PC-9 (cell line): ENCODE results near the gene ROBO1. TPM values are rescaled to one million over a fixed set of nuclear protein-coding genes. Genes with fewer than 3 reads are reported as not detected.
A peak's percentile ranks its signal among the peaks of the same experiment; 100 is the strongest.

ENCODE experiments used
- BruUV-seq: library from RNA; stranded (reverse); fragments of 400-500 nt; replicated peaks from 2 replicates; lab custom pipeline; 2021; lab: Mats Ljungman, UMichigan
- CTCF ChIA-PET: fragments of 300-600 bp; sonication (Branson Sonifier 250); formaldehyde crosslinking; loops from one replicate; lab custom pipeline; 2022; ENCODE audit warnings: antibody characterized with exemption; lab: Charles Lee
- POLR2A ChIA-PET: fragments of 300-600 bp; sonication (Branson Sonifier 250); formaldehyde crosslinking; loops from one replicate; lab custom pipeline; 2022; ENCODE audit warnings: antibody characterized with exemption; ENCODE audit not compliant: unreplicated experiment; lab: Charles Lee
- DNase-seq, 2 experiments: peaks; one replicate each; pipeline versions ENCODE4 v3.0.0 to v3.0.0-alpha.2; 2015 to 2022; ENCODE audit warnings: mixed read lengths in 1 of 2
- H2AFZ ChIP-seq: fragments of 200-600 bp; sonication (generic); 2 replicates; pipeline ENCODE4 v1.8.1; 2017; ENCODE audit warnings: antibody characterized with exemption
- H3F3A ChIP-seq: fragments of 200-600 bp; sonication (generic); 2 replicates; pipeline ENCODE4 v1.8.1; 2017; ENCODE audit warnings: antibody characterized with exemption, mild to moderate bottlenecking, low read depth; ENCODE audit not compliant: insufficient read depth
- H3K27ac ChIP-seq: fragments of 200-600 bp; sonication (generic); 2 replicates; pipeline ENCODE4 v1.6.1; 2016; ENCODE audit warnings: mixed run types
- H3K27me3 ChIP-seq: fragments of 200-600 bp; sonication (generic); 2 replicates; pipeline ENCODE4 v1.6.1; 2016; ENCODE audit warnings: low read depth, mixed run types; ENCODE audit not compliant: insufficient read depth
- H3K36me3 ChIP-seq: fragments of 200-600 bp; sonication (generic); 2 replicates; pipeline ENCODE4 v1.6.1; 2016; ENCODE audit warnings: low read depth, mixed run types
- H3K4me1 ChIP-seq: fragments of 200-600 bp; sonication (generic); replicated peaks from 2 replicates; pipeline ENCODE4 v1.6.1; 2016; ENCODE audit warnings: mixed run types; ENCODE audit not compliant: insufficient read depth
- H3K4me2 ChIP-seq: fragments of 200-600 bp; sonication (generic); 2 replicates; pipeline ENCODE4 v1.6.1; 2017; ENCODE audit warnings: mixed run types
- H3K4me3 ChIP-seq: fragments of 200-600 bp; sonication (generic); 2 replicates; pipeline ENCODE4 v1.6.1; 2016; ENCODE audit warnings: mixed run types
- H3K79me2 ChIP-seq: fragments of 200-600 bp; sonication (generic); 2 replicates; pipeline ENCODE4 v1.6.1; 2017; ENCODE audit warnings: low read depth, mixed run types
- H3K9me2 ChIP-seq: fragments of 200-600 bp; sonication (generic); 2 replicates; pipeline ENCODE4 v1.8.1; 2017; ENCODE audit warnings: mild to moderate bottlenecking; ENCODE audit not compliant: insufficient read depth
- H3K9me3 ChIP-seq: fragments of 200-600 bp; sonication (generic); 2 replicates; pipeline ENCODE4 v1.8.1; 2016; ENCODE audit warnings: low read depth; ENCODE audit not compliant: insufficient read depth
- H4K20me1 ChIP-seq: fragments of 200-600 bp; sonication (generic); 2 replicates; pipeline ENCODE4 v1.8.1; 2017; ENCODE audit not compliant: insufficient read depth
- EZH2 ChIP-seq: fragments of 200-600 bp; sonication (generic); IDR thresholded peaks from 2 replicates; pipeline ENCODE4 v1.8.0; 2017; ENCODE audit warnings: antibody characterized with exemption, low read depth
- intact Hi-C: fragments of 100-400 bp; cut with micrococcal nuclease; formaldehyde crosslinking; loops from one replicate; pipeline ENCODE4 v1.10.0; 2022; ENCODE audit not compliant: unreplicated experiment
- total RNA-seq: library from RNA; stranded (reverse); gene quantifications from 2 replicates; pipeline ENCODE4 v1.2.3, GENCODE V29; 2021
- TF ChIP-seq, protein P1 (sequence below): fragments of 200-600 bp; sonication (generic); conservative IDR thresholded peaks from 2 replicates; pipeline ENCODE4 v1.6.1; 2017; ENCODE audit warnings: mixed run types, antibody characterized with exemption, mild to moderate bottlenecking, moderate library complexity

ROBO1 gene
- total RNA-seq, 1 experiment from 2014 or later: 17.5 TPM

DNA sequence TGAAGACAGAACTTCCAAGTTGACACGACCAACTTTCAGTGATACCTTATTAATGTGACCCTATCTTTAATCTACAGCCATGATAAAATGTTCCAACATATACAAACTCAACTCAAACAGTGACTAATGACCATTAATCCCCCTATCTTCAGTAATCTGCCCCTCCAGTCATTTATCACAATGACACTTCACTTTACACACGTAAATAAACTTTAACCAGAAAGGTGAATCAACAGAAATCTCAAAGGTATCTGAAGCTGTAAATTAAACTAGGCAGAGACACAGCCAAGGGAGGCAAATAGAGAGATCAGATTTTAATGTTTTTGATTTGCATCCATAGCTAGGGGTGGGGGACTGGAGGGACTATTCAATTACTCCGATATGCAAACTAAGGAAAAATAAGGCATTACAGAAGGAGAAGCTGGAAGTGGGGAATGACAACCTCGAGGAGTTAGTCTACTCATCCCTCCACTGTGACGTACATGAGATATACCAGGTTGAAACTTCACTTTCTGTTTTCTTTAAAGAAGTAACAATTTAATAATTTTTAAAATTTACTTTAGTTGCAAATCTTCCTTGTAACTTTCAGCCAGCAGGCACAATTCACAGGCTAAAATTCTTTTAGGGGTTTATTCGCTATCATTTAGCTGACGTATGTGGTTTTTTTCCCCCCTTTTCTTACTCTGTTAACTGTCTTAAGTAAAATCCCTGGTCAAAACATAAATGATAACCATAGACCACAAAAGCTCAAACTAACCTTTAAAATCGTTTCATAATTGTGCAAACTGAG lies 751.0 kb downstream of the ROBO1 start:
- peaks cover 20% of the 10 kb centered on the region; the same call in 1 of the 2 replicates for H3K4me1 ChIP-seq
- no peaks in the 10 kb centered on the region; the same call in 1 of the 2 replicates for H3K9me2 ChIP-seq
- peak overlapping the region; percentile 88 for H3K4me2 ChIP-seq
- DNase-seq: peak in 1 of 2 experiments; percentile 72
- H3K27me3 ChIP-seq: no peaks in the 10 kb centered on the region
- ChIA-PET POLR2A (no interaction called here), CTCF (interaction anchor here (0.6 kb wide), 1 partner anchor 91 kb away, joined by 3 read pairs; no protein-coding TSS in a partner anchor)
- no peaks in the 10 kb centered on the region for H3K36me3 ChIP-seq
- peak overlapping the region; percentile 96 for H2AFZ ChIP-seq
- no TSS peak for BruUV-seq
- H3K9me3 ChIP-seq: no peaks in the 10 kb centered on the region
- TF ChIP-seq, protein P1, sequence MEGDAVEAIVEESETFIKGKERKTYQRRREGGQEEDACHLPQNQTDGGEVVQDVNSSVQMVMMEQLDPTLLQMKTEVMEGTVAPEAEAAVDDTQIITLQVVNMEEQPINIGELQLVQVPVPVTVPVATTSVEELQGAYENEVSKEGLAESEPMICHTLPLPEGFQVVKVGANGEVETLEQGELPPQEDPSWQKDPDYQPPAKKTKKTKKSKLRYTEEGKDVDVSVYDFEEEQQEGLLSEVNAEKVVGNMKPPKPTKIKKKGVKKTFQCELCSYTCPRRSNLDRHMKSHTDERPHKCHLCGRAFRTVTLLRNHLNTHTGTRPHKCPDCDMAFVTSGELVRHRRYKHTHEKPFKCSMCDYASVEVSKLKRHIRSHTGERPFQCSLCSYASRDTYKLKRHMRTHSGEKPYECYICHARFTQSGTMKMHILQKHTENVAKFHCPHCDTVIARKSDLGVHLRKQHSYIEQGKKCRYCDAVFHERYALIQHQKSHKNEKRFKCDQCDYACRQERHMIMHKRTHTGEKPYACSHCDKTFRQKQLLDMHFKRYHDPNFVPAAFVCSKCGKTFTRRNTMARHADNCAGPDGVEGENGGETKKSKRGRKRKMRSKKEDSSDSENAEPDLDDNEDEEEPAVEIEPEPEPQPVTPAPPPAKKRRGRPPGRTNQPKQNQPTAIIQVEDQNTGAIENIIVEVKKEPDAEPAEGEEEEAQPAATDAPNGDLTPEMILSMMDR: no peak
- TF ChIP-seq EZH2: no peak
- H4K20me1 ChIP-seq: 0 out of 2 replicates have a peak, but pooled peaks cover 4% of the 10 kb centered on the region
- peaks cover 17% of the 10 kb centered on the region; the same call in 1 of the 2 replicates for H3F3A ChIP-seq
- intact Hi-C loops: loop anchor here (10.0 kb wide), 1 partner anchor 192 kb away; no protein-coding TSS in a partner anchor
- peak overlapping the region; percentile 83 for H3K4me3 ChIP-seq
- H3K79me2 ChIP-seq: peaks cover 9% of the 10 kb centered on the region
- H3K27ac ChIP-seq: peak overlapping the region; percentile 79

DNA sequence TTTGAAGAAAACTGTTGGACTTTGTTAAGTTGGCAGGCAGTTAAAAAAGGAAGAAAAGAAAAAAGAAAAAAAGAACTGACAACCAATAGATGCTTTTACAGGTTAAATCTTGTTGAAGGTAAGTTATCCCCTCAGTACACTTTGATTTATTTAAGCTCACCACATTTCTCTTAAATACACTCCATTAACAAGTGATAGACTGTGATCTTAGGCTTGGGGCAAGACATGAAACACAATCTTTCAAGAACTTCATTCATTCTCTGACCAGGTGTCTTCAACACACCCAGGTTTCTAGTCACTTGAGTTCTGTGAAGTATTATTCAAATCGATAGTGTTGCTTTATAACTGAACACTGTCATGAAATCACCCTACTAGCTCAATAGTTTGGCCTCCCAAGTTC lies 751.9 kb downstream of the ROBO1 start:
- Histone ChIP-seq H3K4me1 (peaks cover 20% of the 10 kb centered on the region; the same call in 1 of the 2 replicates), H3K36me3 (no peaks in the 10 kb centered on the region), H4K20me1 (0 out of 2 replicates have a peak, but pooled peaks cover 4% of the 10 kb centered on the region), H3K9me2 (no peaks in the 10 kb centered on the region; the same call in 1 of the 2 replicates), H3K4me2 (peak overlapping the region; percentile 88), H3K27ac (no peak overlapping the region), H3K27me3 (no peaks in the 10 kb centered on the region), H3F3A (peaks cover 17% of the 10 kb centered on the region; the same call in 1 of the 2 replicates), H3K79me2 (peaks cover 9% of the 10 kb centered on the region), H3K4me3 (peak overlapping the region; percentile 83; the same call in 1 of the 2 replicates), H3K9me3 (no peaks in the 10 kb centered on the region), H2AFZ (no peak overlapping the region)
- CTCF ChIA-PET: no interaction called here
- no peak for DNase-seq
- POLR2A ChIA-PET: no interaction called here
- TF ChIP-seq, protein P1: no peak
- TF ChIP-seq EZH2: no peak
- BruUV-seq: no TSS peak
- intact Hi-C loops: loop anchor here (10.0 kb wide), 1 partner anchor 191 kb away; no protein-coding TSS in a partner anchor

DNA sequence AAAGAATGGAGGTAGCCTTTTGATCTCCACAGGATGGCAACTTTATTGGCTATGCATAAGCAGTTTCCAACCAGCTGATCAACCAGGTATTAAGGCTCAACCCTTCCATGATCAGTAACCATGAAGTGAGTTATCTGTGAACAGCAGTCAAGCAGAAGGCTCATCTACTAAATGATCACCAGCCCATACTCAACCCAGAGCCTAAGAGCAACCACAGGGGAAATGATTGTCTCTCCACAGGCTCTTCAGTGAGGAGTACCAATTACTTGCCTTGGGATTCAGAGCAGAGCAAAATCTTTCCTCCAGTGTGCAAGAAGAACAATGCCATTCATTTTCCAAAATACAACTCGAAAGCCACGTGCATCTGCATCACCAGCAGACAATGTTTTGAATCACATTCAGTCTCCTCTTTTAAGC lies 754.8 kb downstream of the ROBO1 start:
- TF ChIP-seq EZH2: no peak
- TF ChIP-seq, protein P1: no peak
- ChIA-PET CTCF (no interaction called here), POLR2A (no interaction called here)
- intact Hi-C loops: loop anchor here (10.0 kb wide), 1 partner anchor 188 kb away; no protein-coding TSS in a partner anchor
- peaks cover 13% of the 10 kb centered on the region; the same call in 1 of the 2 replicates for H3K4me1 ChIP-seq
- no peaks in the 10 kb centered on the region for H3K27me3 ChIP-seq
- BruUV-seq: no TSS peak
- H3K27ac ChIP-seq: no peak overlapping the region
- no peaks in the 10 kb centered on the region; the same call in none of the 2 replicates for H3K9me2 ChIP-seq
- H3K36me3 ChIP-seq: no peaks in the 10 kb centered on the region
- H3K4me2 ChIP-seq: no peak overlapping the region
- no peak for DNase-seq
- no peaks in the 10 kb centered on the region for H3K9me3 ChIP-seq
- peaks cover 5% of the 10 kb centered on the region; the same call in 1 of the 2 replicates for H3F3A ChIP-seq
- H3K4me3 ChIP-seq: no peak overlapping the region
- 0 out of 2 replicates have a peak, but pooled peaks cover 4% of the 10 kb centered on the region for H4K20me1 ChIP-seq
- H3K79me2 ChIP-seq: peaks cover 9% of the 10 kb centered on the region
- no peak overlapping the region for H2AFZ ChIP-seq
